SU-DHL-6 (cell line): ENCODE results near the gene RGS1.
A peak's percentile ranks its signal among the peaks of the same experiment; 100 is the strongest.

ENCODE experiments used
- H2AFZ ChIP-seq: fragments of 200-600 bp; sonication (generic); 2 replicates; pipeline ENCODE4 v1.6.1; 2014; ENCODE audit warnings: low read depth, mild to moderate bottlenecking, moderate library complexity, mixed read lengths, antibody characterized with exemption, low read length; ENCODE audit not compliant: severe bottlenecking
- H3F3A ChIP-seq: fragments of 200-600 bp; shearing (Covaris generic); 2 replicates; pipeline ENCODE4 v1.6.0; 2016; ENCODE audit warnings: antibody characterized with exemption, mild to moderate bottlenecking; ENCODE audit not compliant: insufficient read depth
- H3K27ac ChIP-seq: fragments of 200-600 bp; sonication (generic); 2 replicates; pipeline ENCODE4 v1.5.1; 2016; ENCODE audit warnings: low read depth, mild to moderate bottlenecking, low read length, moderate library complexity, mixed read lengths
- H3K27me3 ChIP-seq: fragments of 200-600 bp; sonication (generic), shearing (Covaris generic); 2 replicates; pipeline ENCODE4 v1.6.0; 2014; ENCODE audit warnings: mild to moderate bottlenecking, low read length
- H3K36me3 ChIP-seq: fragments of 200-600 bp; sonication (generic); 2 replicates; pipeline ENCODE4 v1.6.1; 2014; ENCODE audit warnings: mild to moderate bottlenecking, low read length, mixed read lengths
- H3K4me2 ChIP-seq: fragments of 300-600, 200-600 bp; shearing (Covaris generic), sonication (generic); 2 replicates; pipeline ENCODE4 v1.6.0; 2014; ENCODE audit warnings: low read length, low read depth, mild to moderate bottlenecking; ENCODE audit not compliant: poor library complexity, severe bottlenecking
- H3K4me3 ChIP-seq: fragments of 200-600 bp; sonication (generic); 2 replicates; pipeline ENCODE4 v1.5.1; 2014; ENCODE audit warnings: antibody characterized with exemption, low read length, mild to moderate bottlenecking, mixed read lengths; ENCODE audit not compliant: insufficient read depth, poor library complexity, severe bottlenecking
- H3K79me2 ChIP-seq: fragments of 200-600 bp; sonication (generic); 2 replicates; pipeline ENCODE4 v1.6.1; 2014; ENCODE audit warnings: mild to moderate bottlenecking, low read length, moderate library complexity; ENCODE audit not compliant: insufficient read depth
- H3K9ac ChIP-seq: fragments of 200-600 bp; sonication (generic); 2 replicates; pipeline ENCODE4 v1.7.0; 2014; ENCODE audit warnings: mild to moderate bottlenecking, low read length
- H3K9me2 ChIP-seq: fragments of 200-600 bp; sonication (generic); replicated peaks from 2 replicates; pipeline ENCODE4 v1.6.1; 2014; ENCODE audit warnings: low read length; ENCODE audit not compliant: insufficient read depth
- H3K9me3 ChIP-seq: fragments of 200-600 bp; sonication (generic); 2 replicates; pipeline ENCODE4 v1.6.1; 2014; ENCODE audit warnings: low read length, mixed read lengths; ENCODE audit not compliant: insufficient read depth
- H4K20me1 ChIP-seq: fragments of 200-600 bp; sonication (generic); 2 replicates; pipeline ENCODE4 v1.6.1; 2014; ENCODE audit warnings: low read depth, mild to moderate bottlenecking, antibody characterized with exemption, low read length, moderate library complexity, mixed read lengths
- CTCF ChIP-seq: fragments of 200-600 bp; sonication (generic); IDR thresholded peaks from one replicate; pipeline ENCODE4 v1.5.1; 2017; ENCODE audit warnings: antibody characterized with exemption, mild to moderate bottlenecking, low read length, moderate library complexity; ENCODE audit not compliant: insufficient read depth, poor library complexity, severe bottlenecking
- EZH2phosphoT487 ChIP-seq: fragments of 200-600 bp; sonication (generic), shearing (Covaris generic); conservative IDR thresholded peaks from 2 replicates; pipeline ENCODE4 v1.6.1; 2018; ENCODE audit warnings: mild to moderate bottlenecking, antibody characterized with exemption, low read length, moderate library complexity, mixed read lengths

The RGS1 gene

GRCh38 chr1:192602757-192603156 is 27.2 kb downstream of the RGS1 start:
- Histone ChIP-seq H3F3A (peaks cover 10% of the 10 kb centered on the region), H2AFZ (no peak overlapping the region), H3K4me3 (no peak overlapping the region), H3K9ac (no peak overlapping the region), H3K79me2 (no peaks in the 10 kb centered on the region), H3K4me2 (no peak overlapping the region), H3K9me3 (no peaks in the 10 kb centered on the region), H3K36me3 (no peaks in the 10 kb centered on the region), H4K20me1 (no peaks in the 10 kb centered on the region), H3K27ac (0 out of 2 replicates have a peak overlapping the region, but pooled peaks have one; percentile 7), H3K9me2 (no peaks in the 10 kb centered on the region), H3K27me3 (no peaks in the 10 kb centered on the region)
- TF ChIP-seq EZH2phosphoT487 (no peak), CTCF (no peak)

- Histone ChIP-seq H2AFZ (no peak overlapping the region), H3K4me2 (no peak overlapping the region), H3K4me3 (no peak overlapping the region), H4K20me1 (no peaks in the 10 kb centered on the region), H3K36me3 (no peaks in the 10 kb centered on the region), H3K27ac (0 out of 2 replicates have a peak overlapping the region, but pooled peaks have one; percentile 7), H3K9ac (no peak overlapping the region), H3F3A (peaks cover 16% of the 10 kb centered on the region), H3K9me3 (no peaks in the 10 kb centered on the region), H3K9me2 (no peaks in the 10 kb centered on the region), H3K79me2 (no peaks in the 10 kb centered on the region), H3K27me3 (no peaks in the 10 kb centered on the region)
- TF ChIP-seq EZH2phosphoT487 (no peak), CTCF (no peak)
Measured at GRCh38 chr1:192603218-192603787, 27.7 kb downstream of the RGS1 start.

- Histone ChIP-seq H3K4me2 (peak overlapping the region; percentile 80), H3K4me3 (peak overlapping the region; percentile 44), H2AFZ (no peak overlapping the region), H3K9me2 (no peaks in the 10 kb centered on the region), H3K9me3 (no peaks in the 10 kb centered on the region), H3K79me2 (no peaks in the 10 kb centered on the region), H4K20me1 (no peaks in the 10 kb centered on the region), H3K36me3 (no peaks in the 10 kb centered on the region), H3K9ac (peak overlapping the region; percentile 39), H3K27ac (peak overlapping the region; percentile 96), H3F3A (peaks cover 30% of the 10 kb centered on the region), H3K27me3 (no peaks in the 10 kb centered on the region)
- TF ChIP-seq CTCF (no peak), EZH2phosphoT487 (no peak)
Measured at GRCh38 chr1:192604979-192605620, 29.5 kb downstream of the RGS1 start.
